Activated naive CD4-positive, alpha-beta T cell treated with anti-CD3 and anti-CD28 coated beads, Interleukin-2, amount 50 U/mL, for 16 hours (primary cell): Measurements from ENCODE around the gene CHIC2.
"Not testable (repeated sequence)": the region's sequence is repeated elsewhere in the genome, so short reads cannot be mapped to it uniquely, and the experiment has no call there.

Source experiments
- DNase-seq: peaks from one replicate; pipeline ENCODE4 v3.0.0-alpha.2; 2020

Gene CHIC2

DNA sequence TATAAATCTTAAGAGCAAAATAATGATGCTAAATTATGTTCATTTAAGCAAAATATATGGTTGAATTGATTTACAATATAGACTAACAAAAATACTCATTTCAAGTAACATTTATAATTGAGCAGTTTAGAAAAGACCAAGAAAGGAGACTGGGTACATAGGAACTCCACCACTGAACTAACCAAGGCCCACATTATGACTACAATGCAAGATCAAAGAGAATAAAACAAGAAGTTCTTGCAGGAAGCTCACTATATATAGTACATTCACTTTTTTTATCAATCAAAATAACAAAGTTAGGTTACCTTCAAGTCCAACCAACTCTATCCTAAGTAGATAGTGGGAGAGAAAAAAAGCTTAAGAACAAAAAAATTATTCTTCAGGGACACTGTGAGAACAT is 8.0 kb downstream of the CHIC2 start:
- DNase-seq, result no peak

DNA sequence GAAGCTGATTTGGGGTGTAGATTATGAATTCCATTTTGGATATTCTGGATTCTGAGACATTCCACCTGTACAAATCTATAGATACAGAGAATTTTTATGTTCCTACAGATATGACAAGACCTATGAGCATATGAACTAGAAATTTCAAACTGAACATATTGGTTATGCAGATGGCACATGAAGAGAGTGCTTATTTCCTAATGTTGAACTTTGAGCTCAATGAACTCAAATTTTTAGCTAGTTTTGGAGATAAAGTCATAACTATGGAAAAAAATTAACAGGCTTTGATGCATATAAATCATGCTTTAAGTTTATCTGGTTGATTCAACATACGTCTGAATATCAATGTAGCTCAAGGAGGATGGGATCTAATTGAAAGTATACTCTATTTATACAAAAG is 8.9 kb downstream of the CHIC2 start:
- DNase-seq, result no peak

DNA sequence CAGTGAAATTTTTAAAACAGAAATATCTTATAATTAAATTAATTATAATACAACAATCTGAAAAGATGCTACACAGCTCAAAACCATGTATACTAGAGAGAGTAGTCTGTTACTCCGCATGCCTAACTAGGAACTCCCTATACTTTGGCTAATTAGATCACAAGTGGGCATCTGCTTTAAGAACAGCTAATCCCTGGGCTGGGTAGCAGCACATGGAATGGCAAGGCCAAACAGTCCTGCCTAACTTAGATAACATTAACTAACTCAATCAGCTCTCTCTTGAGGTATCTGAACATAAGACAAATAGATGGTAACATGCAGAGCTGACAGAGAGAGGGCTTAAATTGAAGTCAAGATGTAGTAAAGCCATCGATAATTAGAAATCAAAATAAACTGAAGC is 9.9 kb downstream of the CHIC2 start:
- no peak for DNase-seq

DNA sequence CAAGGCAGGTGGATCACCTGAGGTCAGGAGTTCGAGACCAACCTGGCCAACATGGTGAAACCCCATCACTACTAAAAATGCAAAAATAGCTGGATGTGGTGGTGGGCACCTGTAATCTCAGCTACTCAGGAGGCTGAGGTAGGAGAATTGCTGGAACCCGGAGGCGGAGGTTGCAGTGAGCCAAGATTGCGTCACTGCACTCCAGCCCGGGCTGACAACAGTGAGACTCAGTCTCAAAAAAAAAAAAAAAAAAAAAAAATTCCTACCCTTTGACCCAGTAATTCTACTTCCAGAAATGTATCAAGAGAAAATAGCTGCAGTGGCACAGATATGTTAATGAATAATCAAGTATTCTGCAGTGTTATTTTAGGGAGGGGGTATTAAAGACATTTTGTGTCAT is 11.1 kb downstream of the CHIC2 start:
- DNase-seq, result not testable (repeated sequence)

DNA sequence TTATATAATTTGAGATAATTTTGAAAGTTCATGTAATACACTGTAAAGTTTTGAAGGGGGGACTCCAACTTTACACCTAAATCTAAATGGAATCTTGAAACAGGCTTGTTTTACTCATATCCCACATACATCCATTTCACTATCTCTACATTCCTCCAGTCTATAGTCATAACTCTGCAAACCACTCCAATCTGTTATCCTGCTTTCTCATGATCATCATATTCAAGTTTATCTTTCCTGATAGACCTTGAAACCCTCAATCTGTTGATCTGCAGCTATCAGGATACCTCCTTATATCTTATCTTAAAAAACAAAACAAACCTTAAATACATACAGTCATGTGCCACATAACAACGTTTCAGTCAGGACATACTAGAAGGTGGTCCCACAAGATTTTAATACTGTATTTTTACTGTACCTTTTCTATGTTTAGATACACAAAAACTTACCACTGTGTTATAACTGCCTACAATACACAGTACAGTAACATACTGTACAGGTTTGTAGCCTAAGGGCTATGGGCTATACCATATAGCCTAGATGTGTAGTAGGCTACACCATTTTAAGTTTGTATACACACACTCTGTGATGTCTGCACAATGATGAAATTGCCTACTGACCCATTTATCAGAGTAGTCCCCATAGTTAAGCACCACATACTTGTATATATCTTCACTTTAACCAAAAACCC is 14.0 kb downstream of the CHIC2 start:
- DNase-seq, result no peak

DNA sequence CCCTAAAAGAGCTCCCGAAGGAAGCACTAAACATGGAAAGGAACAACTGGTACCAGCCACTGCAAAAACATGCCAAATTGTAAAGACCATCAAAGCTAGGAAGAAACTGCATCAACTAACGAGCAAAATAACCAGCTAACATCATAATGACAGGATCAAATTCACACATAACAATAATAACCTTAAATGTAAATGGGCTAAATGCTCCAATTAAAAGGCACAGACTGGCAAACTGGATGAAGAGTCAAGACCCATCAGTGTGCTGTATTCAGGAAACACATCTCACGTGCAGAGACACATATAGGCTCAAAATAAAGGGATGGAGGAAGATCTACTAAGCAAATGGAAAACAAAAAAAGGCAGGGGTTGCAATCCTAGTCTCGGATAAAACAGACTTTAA is 20.8 kb downstream of the CHIC2 start:
- not testable (repeated sequence) for DNase-seq

DNA sequence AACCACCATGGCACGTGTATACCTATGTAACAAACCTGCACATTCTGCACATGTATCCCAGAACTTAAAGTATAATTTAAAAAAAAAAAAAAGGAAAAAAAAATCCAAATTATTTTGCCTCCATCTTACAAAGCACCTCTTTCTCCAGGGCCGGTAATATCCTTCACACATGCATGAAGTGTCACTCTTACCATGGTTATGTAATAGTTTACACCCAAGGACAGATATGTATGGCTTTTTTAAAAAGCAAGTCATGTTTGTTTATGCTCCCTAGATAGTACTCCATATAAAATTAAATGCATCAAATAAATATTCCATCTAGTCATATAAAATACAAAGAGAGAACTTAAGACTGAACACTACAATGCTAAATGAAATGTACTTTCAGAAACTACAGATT is 22.5 kb downstream of the CHIC2 start:
- no peak for DNase-seq

DNA sequence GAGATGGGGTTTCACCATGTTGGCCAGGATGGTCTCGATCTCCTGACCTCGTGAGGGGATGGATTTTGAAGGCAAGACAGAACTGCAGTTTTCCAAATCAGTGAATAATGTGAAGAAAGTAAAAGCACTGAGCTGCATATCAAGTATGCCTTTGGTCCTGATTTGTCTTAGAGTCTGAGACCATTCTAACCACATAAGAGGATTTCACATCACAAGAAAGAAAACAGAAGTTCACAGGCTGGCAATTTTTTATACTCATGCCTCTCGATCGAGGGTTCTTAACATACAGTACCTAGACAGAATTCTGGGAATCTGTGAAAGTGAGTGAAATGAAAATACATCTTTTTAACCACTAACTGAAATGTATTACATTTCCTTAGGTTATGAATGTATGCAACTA is 23.3 kb downstream of the CHIC2 start:
- DNase-seq, result no peak

DNA sequence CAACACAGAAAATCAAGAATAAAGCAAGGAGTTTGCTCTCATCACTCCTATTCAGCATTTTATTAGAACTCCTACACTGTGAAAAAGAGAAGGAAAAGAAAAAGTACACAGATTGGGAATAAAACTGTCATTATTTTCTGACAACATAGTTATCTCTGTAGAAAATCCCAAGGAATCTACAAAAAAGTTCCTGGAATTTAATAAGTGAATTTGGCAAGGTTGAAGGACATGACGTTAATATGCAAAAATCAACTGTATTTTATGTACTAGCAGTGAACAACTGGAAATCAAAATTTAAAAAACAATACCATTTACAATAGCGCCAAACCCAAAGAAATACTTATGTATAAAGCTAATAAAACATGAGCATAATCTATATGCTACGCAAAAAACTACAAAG is 26.3 kb downstream of the CHIC2 start:
- no peak for DNase-seq

DNA sequence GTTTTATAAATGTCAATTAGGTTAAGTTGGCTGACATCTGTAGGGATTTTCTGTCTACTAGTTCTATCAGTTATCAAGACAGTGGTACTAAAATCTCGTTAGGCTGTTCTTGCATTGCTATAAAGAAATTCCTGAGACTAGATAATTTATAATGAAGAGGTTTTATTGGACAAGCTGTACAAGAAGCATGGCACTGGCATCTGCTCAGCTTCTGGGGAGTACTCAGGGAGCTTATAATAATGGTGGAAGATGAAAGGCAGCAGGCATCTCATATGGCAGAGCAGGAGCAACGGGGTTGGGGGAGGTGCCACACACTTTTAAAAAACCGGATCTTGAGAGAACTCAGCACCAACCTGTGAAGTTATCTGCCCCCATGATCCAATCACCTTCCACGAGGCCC is 28.2 kb downstream of the CHIC2 start:
- DNase-seq, result no peak

DNA sequence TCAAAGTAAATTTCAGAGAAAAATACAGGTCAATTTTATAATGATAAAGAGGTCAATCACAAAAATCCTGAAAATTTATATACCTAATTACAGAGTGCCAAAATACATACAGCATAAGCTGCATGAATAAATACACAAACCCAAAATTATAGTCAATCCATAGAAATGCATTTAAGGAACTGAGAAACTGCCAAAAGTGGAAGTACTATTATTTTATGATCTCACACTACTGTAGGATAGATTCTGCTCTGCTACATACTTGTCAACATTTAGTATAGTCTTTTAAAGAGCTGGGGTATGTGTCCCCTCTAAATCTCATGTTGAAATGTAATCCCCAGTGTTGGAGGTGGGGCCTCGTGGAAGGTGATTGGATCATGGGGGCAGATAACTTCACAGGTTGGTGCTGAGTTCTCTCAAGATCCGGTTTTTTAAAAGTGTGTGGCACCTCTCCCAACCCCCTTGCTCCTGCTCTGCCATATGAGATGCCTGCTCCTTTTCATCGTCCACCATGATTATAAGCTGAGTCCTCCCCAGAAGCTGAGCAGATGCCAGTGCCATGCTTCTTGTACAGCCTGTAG is 31.8 kb downstream of the CHIC2 start:
- no peak for DNase-seq

DNA sequence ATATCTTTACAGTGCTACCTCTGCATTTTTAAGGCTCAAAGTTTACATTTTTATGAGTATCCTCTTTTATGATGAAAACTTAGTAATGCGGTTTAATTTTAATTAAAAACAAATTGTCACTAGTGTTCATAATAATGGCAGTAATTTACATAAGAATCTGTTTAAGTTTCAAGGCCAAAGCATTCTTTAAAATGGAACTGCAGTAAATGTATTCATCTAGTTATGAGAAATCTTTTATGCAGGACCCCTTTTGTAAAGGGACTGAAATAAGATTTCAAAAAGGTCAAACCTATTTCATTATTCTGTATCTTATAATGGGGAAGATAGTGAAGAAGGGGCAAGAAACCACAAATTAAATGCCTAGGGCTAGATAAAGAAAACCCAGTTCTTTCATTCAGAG is 37.1 kb downstream of the CHIC2 start:
- DNase-seq, result no peak

DNA sequence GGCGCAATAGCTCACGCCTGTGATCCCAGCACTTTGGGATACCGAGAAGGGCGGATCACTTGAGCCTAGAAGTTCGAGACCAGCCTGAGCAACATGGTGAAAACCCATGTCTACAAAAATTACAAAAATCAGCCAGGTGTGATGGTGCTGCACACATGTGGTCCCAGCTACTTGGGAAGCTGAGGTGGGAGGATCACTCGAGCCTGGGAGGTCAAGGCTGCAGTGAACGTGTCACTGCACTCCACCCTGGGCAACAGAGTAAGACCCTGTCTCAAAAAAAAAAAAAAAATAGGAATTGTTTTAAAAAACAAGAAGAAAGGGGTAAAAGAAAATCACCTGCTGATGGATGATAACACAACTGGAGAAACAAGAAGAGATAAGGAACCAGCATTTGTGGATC is 38.8 kb downstream of the CHIC2 start:
- DNase-seq, result no peak

DNA sequence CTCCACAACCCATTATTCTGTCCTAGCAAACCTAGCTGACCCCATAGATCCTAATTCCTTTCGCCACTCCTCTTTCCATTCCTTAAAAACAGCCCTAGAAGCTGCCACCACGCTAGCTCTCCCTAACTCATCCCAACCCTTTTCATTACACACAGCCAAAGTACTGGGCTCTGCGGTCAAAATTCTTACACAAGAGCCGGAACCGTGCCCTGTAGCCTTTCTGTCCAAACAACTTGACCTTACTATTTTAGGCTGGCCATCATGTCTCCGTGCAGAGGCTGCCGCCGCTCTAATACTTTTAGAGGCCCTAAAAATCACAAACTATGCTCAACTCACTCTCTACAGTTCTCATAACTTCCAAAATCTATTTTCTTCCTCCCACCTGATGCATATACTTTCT is 41.4 kb downstream of the CHIC2 start:
- not testable (repeated sequence) for DNase-seq

DNA sequence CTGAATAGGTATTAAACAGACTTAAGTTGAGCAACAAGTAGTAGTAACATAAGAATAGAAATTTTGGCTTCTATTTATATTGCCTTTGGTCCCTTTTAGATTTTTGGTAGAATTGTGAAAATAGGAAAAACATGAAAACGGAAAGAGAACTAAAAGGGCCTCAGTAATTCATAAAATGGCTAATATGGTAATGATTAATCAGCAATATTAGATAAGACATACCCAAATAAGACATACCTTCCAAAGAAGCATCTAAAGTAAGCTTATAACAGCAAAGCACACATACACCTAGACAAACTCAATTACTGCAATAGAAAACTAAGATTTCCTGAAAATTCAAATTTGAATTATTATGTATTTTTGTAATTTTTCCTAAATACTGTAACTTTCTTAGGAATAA is 46.4 kb downstream of the CHIC2 start:
- DNase-seq, result no peak

DNA sequence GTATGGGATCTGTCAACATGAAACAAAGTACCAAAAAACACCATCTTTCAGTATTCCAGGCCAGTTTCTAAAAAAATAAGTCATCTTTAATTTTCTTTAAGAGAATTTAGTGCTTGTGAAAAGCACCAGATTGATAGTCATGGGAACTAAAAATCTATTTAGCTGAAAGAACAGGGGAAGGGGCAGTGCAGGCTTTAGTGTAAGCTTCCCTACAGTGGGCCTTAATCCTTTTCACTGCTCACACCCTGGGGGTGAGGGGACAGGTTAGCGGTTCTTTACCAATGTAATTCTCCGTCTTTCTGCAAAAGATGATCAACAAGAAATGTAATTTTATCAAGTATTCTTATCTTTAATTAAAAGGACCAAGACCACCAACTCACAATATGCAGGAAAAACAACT is 47.1 kb downstream of the CHIC2 start:
- DNase-seq, result no peak

DNA sequence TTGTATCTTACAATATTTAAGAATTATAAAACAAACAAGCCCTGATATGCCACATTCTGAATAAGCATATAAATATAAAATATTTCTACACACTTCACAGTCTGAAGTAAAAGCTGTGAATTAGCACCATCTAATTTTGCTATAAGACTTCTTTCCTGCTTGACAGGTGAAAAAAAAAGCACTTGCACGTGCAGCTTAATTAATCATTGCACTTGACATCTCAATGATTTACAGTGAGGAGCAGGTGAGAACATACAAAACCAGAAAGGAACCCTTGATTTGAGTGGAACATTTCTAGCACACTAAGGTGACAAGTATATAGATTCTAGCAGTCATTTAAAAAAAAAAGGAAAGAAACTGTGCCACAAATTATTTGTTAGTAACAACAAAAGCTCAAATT is 47.9 kb downstream of the CHIC2 start:
- DNase-seq, result no peak

DNA sequence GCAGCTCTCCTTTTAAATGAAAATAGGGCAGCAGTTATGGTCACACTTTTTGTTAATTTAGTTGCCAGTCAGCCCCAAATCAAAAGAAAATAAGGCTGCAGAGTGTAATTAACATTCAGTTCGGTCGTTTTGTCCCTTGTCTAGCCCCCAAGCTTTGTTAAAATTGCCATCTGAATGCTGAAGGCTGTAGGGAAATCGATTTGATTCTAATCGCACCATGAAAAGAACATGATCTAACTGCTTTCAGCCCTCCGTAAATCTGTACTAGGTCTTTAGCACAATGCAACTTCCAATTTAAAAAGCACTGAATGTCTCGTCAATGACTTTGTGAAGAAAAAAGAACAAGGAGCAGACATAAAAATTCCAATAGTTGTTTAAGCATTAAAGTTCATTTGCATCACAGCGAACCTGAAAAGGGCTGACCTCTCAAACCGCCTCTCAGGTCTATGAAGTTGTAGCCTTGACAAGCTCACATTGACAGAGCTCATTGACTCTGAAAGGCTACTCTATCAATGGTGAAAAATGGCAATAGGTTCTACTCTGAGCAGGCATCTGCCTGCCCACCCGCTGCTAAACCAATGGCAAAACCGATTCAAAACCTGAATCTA is 48.9 kb downstream of the CHIC2 start:
- no peak for DNase-seq

DNA sequence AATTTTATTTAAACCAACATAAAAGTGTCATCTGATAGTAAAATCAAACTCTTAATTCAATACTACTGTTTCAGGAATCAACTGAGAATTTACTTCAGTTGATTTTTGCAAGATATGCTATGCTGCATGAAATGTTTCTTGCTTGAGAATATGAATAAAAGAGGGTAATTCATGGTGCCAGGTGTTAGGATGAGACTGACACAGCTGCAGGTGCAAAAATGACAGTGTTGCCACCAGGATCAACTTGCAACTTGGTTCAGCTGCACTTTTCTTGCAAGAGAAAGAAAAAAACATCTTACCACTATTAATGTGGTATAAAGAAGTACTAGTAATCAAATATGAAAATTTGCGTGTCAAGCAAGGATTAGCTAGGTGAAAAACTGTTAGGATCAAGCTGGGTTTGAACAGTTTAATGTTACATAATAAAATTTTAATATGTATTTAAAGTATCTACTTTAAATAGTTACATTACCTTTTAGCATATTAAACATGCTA is 49.7 kb downstream of the CHIC2 start:
- no peak for DNase-seq

DNA sequence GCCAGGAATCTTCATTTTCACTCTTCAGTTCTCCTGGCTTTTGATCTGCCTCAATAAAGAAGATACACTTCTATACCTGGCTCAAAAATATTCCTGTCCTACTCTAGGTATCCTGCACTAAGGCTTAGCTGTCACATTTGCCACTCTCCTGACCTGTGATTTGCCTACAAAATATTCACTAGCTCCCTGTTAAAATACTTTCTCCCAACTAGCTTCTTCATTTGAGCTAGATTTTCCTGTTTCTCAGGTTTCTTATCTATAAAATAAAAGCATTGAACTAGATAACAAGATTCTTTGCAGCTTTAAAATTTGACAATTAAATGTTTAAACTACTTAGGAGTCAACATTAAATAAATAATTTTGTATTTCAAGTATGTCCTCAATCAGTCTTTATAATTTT is 53.2 kb downstream of the CHIC2 start:
- DNase-seq, result no peak

DNA sequence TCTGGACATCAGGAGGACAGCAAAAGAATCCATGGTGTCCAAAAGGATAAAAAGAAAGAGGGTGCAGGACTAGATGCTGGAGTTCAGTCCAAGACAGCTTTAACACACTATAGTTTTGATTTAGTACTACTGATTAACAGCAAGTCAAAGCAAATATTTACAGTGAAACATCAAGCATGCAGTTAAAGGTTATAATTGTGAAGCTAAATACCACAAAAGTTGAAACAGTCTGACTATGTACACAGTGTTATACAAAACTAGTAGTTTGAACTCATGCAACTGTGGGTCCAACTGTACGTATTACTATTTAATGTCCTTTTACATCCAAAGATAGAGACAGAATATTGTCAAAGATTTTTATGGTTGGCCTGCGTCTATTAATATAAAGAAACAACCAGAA is 57.6 kb downstream of the CHIC2 start:
- no peak for DNase-seq

DNA sequence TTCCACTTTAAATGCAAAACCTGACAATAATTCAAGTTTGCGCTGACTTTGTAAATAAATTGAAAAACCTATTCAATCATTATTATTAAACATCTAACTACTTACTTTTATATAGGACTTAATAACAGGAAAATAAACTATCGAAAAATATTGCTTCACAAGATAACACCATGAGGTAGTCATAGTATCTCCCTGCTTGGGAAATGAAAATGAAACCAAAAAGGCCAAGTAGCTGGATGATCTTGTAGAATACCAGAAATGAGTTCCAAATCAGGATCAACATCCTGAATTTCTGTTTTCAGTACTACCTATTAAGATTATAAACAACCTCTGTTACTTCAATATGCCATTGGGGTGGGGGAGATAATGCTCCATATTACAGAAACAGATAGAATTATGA is 58.9 kb downstream of the CHIC2 start:
- no peak for DNase-seq

DNA sequence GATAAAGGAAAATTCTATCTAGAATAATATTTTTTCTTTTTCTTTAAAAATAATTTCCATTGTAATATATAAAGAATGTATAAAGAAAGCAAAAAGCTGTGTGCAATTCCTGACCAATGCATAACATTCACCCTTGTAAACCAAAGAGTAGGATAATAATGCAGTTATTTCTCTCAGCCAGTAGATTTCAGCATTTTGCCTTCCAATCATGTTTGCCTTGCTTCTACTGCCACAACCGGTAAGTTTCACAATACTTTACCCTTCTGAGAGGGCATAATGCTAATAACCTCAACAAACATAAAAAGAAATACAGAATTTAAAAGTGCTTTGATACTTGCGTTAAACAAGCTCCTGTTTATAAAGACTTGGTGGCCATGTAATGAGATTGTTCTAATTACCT is 59.9 kb downstream of the CHIC2 start:
- no peak for DNase-seq

DNA sequence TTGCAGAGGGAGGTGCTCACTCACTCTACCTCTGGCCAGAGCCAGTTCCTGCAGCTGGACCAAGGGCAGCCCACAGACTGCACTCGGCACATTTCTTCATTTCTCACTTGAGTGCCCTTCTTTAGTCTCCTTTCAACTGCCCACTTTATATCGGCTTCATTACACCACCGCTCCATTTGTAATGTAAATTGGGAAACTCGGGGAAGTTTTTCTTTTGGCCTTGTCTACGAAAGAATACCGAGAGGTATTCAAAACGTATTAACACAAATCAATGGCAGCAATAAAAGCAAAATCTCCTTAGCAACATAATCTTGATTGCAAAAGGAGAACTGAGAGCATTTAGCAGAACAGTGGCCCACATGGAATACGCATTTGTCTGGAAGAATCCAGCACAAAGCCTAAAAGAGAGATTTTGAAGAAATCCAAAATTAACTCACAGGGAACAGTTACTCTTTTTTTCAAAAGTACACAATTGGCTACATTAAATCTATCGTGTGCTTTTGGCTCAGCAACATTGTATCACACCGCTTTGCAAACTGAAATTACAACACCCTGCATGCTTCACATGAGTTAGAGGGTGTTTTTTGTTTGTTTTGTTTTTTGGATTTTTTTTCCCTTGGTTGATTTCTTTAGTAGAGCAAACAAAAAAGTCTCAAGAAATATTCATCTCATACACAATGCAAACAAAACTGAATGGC is 62.6 kb downstream of the CHIC2 start:
- DNase-seq, result no peak
